HepG2 (cell line): ENCODE data around the gene JMJD8. TPM values are rescaled to one million over a fixed set of nuclear protein-coding genes. Genes with fewer than 3 reads are reported as not detected.

Source experiments
- DNMT1 ChIP-seq: sonication (generic); formaldehyde crosslinking; IDR thresholded peaks from 2 replicates; pipeline ENCODE4 v1.5.1; 2020; ENCODE audit warnings: mild to moderate bottlenecking, missing genetic modification reagents
- ETV6 ChIP-seq: sonication (generic); formaldehyde crosslinking; conservative IDR thresholded peaks from 2 replicates; pipeline ENCODE4 v1.4.0; 2020; ENCODE audit warnings: missing genetic modification reagents
- GPBP1L1 ChIP-seq: sonication (generic); formaldehyde crosslinking; IDR thresholded peaks from 2 replicates; pipeline ENCODE4 v1.5.0; 2020; ENCODE audit warnings: mild to moderate bottlenecking, missing genetic modification reagents
- HNF4G ChIP-seq, 2 experiments: sonication (generic) in 1 of 2; formaldehyde crosslinking in 1 of 2; IDR thresholded peaks; 2 replicates each; pipeline versions ENCODE4 v1.4.0 to v1.6.1; 2011 to 2020; ENCODE audit warnings: borderline replicate concordance in 2 of 2, low read depth in 2 of 2, mild to moderate bottlenecking in 2 of 2, low read length in 1 of 2, missing genetic modification reagents in 1 of 2, moderate library complexity in 1 of 2
- KLF16 ChIP-seq, 2 experiments: sonication (generic) in 1 of 2; formaldehyde crosslinking in 1 of 2; IDR thresholded peaks; 2 replicates each; pipeline versions ENCODE4 v1.6.1 to v1.8.0; 2016 to 2023; ENCODE audit warnings: missing genetic modification reagents in 2 of 2, missing compliant biosample characterization in 1 of 2
- MXD1 ChIP-seq: sonication (generic); formaldehyde crosslinking; IDR thresholded peaks from 2 replicates; pipeline ENCODE4 v1.4.0; 2020; ENCODE audit warnings: mild to moderate bottlenecking, missing genetic modification reagents
- MYNN ChIP-seq: sonication (generic); formaldehyde crosslinking; IDR thresholded peaks from 2 replicates; pipeline ENCODE4 v1.4.0; 2020; ENCODE audit warnings: mild to moderate bottlenecking, low read depth, missing genetic modification reagents
- NFE2L2 ChIP-seq: fragments of 150-350 bp; IDR thresholded peaks from 2 replicates; pipeline ENCODE4 v1.6.1; 2014; ENCODE audit warnings: low read length
- RFXAP ChIP-seq: sonication (generic); formaldehyde crosslinking; IDR thresholded peaks from 2 replicates; pipeline ENCODE4 v1.4.0; 2020; ENCODE audit warnings: missing genetic modification reagents, borderline replicate concordance
- RORA ChIP-seq: sonication (generic); formaldehyde crosslinking; IDR thresholded peaks from 2 replicates; pipeline ENCODE4 v1.5.0; 2020; ENCODE audit warnings: mild to moderate bottlenecking, missing genetic modification reagents, moderate library complexity
- SOX6 ChIP-seq, 2 experiments: fragments of 450-650 bp in 1 of 2; sonication (generic) in 1 of 2; formaldehyde crosslinking in 1 of 2; IDR thresholded peaks; 2 replicates each; pipeline versions ENCODE4 v1.4.0 to v1.6.1; 2017 to 2020; ENCODE audit warnings: antibody characterized with exemption in 1 of 2, mild to moderate bottlenecking in 1 of 2, missing genetic modification reagents in 1 of 2
- SP140L ChIP-seq: sonication (generic); formaldehyde crosslinking; IDR thresholded peaks from 2 replicates; pipeline ENCODE4 v1.4.0; 2020; ENCODE audit warnings: missing genetic modification reagents, borderline replicate concordance
- STAT5B ChIP-seq: sonication (generic); formaldehyde crosslinking; IDR thresholded peaks from 2 replicates; pipeline ENCODE4 v1.4.0; 2020; ENCODE audit warnings: missing genetic modification reagents
- TAF1 ChIP-seq: sonication (generic); formaldehyde crosslinking; IDR thresholded peaks from 2 replicates; pipeline ENCODE4 v1.4.0; 2020; ENCODE audit warnings: missing genetic modification reagents
- THAP9 ChIP-seq: sonication (generic); formaldehyde crosslinking; IDR thresholded peaks from 2 replicates; pipeline ENCODE4; 2020; ENCODE audit warnings: missing genetic modification reagents, mild to moderate bottlenecking, borderline replicate concordance
- ZFP82 ChIP-seq: sonication (generic); formaldehyde crosslinking; IDR thresholded peaks from 2 replicates; pipeline ENCODE4 v1.5.1; 2020; ENCODE audit warnings: mild to moderate bottlenecking, missing genetic modification reagents, borderline replicate concordance
- ZFYVE20 ChIP-seq: sonication (generic); formaldehyde crosslinking; IDR thresholded peaks from 2 replicates; pipeline ENCODE4 v1.8.0; 2023; ENCODE audit warnings: low read depth, mild to moderate bottlenecking, moderate library complexity, missing genetic modification reagents, borderline replicate concordance
- ZNF124 ChIP-seq: sonication (generic); formaldehyde crosslinking; IDR thresholded peaks from 2 replicates; pipeline ENCODE4 v1.4.0; 2020; ENCODE audit warnings: missing genetic modification reagents
- ZNF17 ChIP-seq: sonication (generic); formaldehyde crosslinking; IDR thresholded peaks from 2 replicates; pipeline ENCODE4 v1.5.0; 2020; ENCODE audit warnings: mild to moderate bottlenecking, missing genetic modification reagents
- ZNF441 ChIP-seq: sonication (generic); formaldehyde crosslinking; IDR thresholded peaks from 2 replicates; pipeline ENCODE4 v1.7.0; 2021; ENCODE audit warnings: missing genetic modification reagents, borderline replicate concordance
- ZNF563 ChIP-seq: sonication (generic); formaldehyde crosslinking; IDR thresholded peaks from 2 replicates; pipeline ENCODE4 v1.8.0; 2022; ENCODE audit warnings: mild to moderate bottlenecking, moderate library complexity, missing genetic modification reagents
- ZNF607 ChIP-seq: sonication (generic); formaldehyde crosslinking; IDR thresholded peaks from 2 replicates; pipeline ENCODE4 v1.5.1; 2020; ENCODE audit warnings: missing genetic modification reagents, mild to moderate bottlenecking, borderline replicate concordance
- ZNF652 ChIP-seq: IDR thresholded peaks from 2 replicates; pipeline ENCODE4 v1.6.1; 2016; ENCODE audit warnings: low read depth, borderline replicate concordance
- ZNF720 ChIP-seq: sonication (generic); formaldehyde crosslinking; IDR thresholded peaks from 2 replicates; pipeline ENCODE4 v1.4.0; 2020; ENCODE audit warnings: missing genetic modification reagents
- ZNF792 ChIP-seq: IDR thresholded peaks from 2 replicates; pipeline ENCODE4 v1.6.1; 2016
- ZNF850 ChIP-seq: sonication (generic); formaldehyde crosslinking; conservative IDR thresholded peaks from 2 replicates; pipeline ENCODE4 v1.9.0; 2021; ENCODE audit warnings: mild to moderate bottlenecking, missing genetic modification reagents
- polyA plus RNA-seq, 8 experiments: library from polyadenylated mRNA; depleted of rRNA in 3 of 8; stranded (reverse) in 7 of 8; unstranded in 1 of 8; fragments of >200 nt; fragmentation: Illumina TruSeq in 4 of 8; extraction: Trizol in 4 of 8; gene quantifications; 2 replicates each; pipeline versions ENCODE4 v1.2.1 to v1.2.3, GENCODE V29; 2011 to 2016; ENCODE audit warnings: low read depth in 4 of 8, missing spikeins in 1 of 8, mixed read lengths in 1 of 8; ENCODE audit not compliant: insufficient read depth in 1 of 8
- total RNA-seq, 5 experiments: library from RNA; depleted of rRNA; stranded (reverse); fragments of >200 nt; fragmentation: Illumina TruSeq; extraction: Trizol; gene quantifications; 2 replicates each; pipeline ENCODE4 v1.2.3, GENCODE V29; 2016; ENCODE audit warnings: low read depth in 1 of 5

The JMJD8 gene
- total and polyA plus RNA-seq, 2 of the 13 experiments (the other 11 are each of a cell fraction or from before 2014, with no cell fraction given): 2.6 to 11.8 TPM

GRCh38 chr16:700684-701584, 16.8 kb upstream of the JMJD8 start (continued):
- TF ChIP-seq MXD1 (peak; percentile 65; the same call in 1 of the 2 replicates), ZNF124 (CRISPR knock-in tag) (peak; percentile 37; the same call in 1 of the 2 replicates), ZNF652 (CRISPR knock-in tag) (no peak), MYNN (CRISPR knock-in tag) (no peak), SOX6 (IDR thresholded peaks at IDR 0.05) (no peak), SOX6 (CRISPR knock-in tag; IDR thresholded peaks at IDR 0.05) (no peak), ZNF792 (CRISPR knock-in tag) (0 out of 2 replicates have a peak, but pooled peaks have one; percentile 59), ZNF563 (peak; percentile 96), ZFYVE20 (peak; percentile 89; the same call in 1 of the 2 replicates), ZNF17 (no peak), RORA (no peak), THAP9 (CRISPR knock-in tag) (no peak), ETV6 (CRISPR knock-in tag) (peak; percentile 88; the same call in 1 of the 2 replicates), ZNF850 (CRISPR knock-in tag) (no peak), SP140L (CRISPR knock-in tag) (no peak), DNMT1 (CRISPR knock-in tag) (no peak), ZNF441 (peak; percentile 88), STAT5B (no peak), NFE2L2 (no peak), KLF16 (CRISPR knock-in tag; IDR thresholded peaks at IDR 0.05) (peak in 1 of 2 experiments; percentile 75; a peak in 2 of 4 replicates), ZFP82 (CRISPR knock-in tag) (no peak), TAF1 (CRISPR knock-in tag) (no peak), GPBP1L1 (CRISPR knock-in tag) (no peak), ZNF720 (no peak), HNF4G (IDR thresholded peaks at IDR 0.05; ENCODE audit: borderline replicate concordance, low read depth, low read length) (no peak), HNF4G (CRISPR knock-in tag; IDR thresholded peaks at IDR 0.05; ENCODE audit: borderline replicate concordance, low read depth) (no peak), ZNF607 (CRISPR knock-in tag) (peak; percentile 88), RFXAP (CRISPR knock-in tag) (peak; percentile 68; the same call in 1 of the 2 replicates)
